ENCODE measurements around the gene SRGAP2B.
"Not testable (repeated sequence)": the region's sequence is repeated elsewhere in the genome, so short reads cannot be mapped to it uniquely, and the experiment has no call there.

DNA sequence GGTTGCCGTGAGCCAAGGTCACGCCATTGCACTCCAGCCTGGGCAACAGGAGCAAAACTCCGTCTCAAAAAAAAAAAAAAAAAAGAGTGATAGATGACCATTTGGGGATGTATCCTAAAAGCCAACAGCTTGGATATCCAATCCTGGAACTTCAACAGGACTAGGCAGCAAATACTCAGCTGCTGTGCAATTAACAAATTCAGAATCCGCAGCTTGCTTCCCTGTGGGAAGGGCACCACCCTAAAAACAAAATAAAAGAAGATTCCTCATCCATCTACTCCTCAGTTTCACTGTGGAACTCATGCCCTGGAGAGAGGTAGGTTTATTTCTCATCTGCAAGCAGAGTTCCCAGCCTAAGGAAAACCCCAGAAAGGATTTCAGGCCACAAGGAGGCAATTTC lies 73.4 kb downstream of the SRGAP2B start:
- TF ChIP-seq, protein P1, sequence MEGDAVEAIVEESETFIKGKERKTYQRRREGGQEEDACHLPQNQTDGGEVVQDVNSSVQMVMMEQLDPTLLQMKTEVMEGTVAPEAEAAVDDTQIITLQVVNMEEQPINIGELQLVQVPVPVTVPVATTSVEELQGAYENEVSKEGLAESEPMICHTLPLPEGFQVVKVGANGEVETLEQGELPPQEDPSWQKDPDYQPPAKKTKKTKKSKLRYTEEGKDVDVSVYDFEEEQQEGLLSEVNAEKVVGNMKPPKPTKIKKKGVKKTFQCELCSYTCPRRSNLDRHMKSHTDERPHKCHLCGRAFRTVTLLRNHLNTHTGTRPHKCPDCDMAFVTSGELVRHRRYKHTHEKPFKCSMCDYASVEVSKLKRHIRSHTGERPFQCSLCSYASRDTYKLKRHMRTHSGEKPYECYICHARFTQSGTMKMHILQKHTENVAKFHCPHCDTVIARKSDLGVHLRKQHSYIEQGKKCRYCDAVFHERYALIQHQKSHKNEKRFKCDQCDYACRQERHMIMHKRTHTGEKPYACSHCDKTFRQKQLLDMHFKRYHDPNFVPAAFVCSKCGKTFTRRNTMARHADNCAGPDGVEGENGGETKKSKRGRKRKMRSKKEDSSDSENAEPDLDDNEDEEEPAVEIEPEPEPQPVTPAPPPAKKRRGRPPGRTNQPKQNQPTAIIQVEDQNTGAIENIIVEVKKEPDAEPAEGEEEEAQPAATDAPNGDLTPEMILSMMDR (conservative IDR thresholded peaks at IDR 0.05; ENCODE audit: low read length), result not testable (repeated sequence)
- not testable (repeated sequence) for TF ChIP-seq EZH2phosphoT487 (IDR thresholded peaks at IDR 0.05; ENCODE audit: borderline replicate concordance)
